ENCODE data around the gene LRRC73. TPM values are rescaled to one million over a fixed set of nuclear protein-coding genes. Genes with fewer than 3 reads are reported as not detected.
"Not testable (repeated sequence)": the region's sequence is repeated elsewhere in the genome, so short reads cannot be mapped to it uniquely, and the experiment has no call there.

The LRRC73 gene
- total RNA-seq, 2 experiments from 2014 or later, result 0.11 to 0.18 TPM

GRCh38 chr6:43503443-43503842 is 6.7 kb downstream of the LRRC73 start:
- Mint-ChIP-seq H3K27ac (peak overlapping the region; percentile 13), H3K36me3 (ENCODE audit: low read depth) (peaks cover 24% of the 10 kb centered on the region), H3K4me1 (ENCODE audit: low read depth) (no peaks in the 10 kb centered on the region), H3K27me3 (peaks cover 9% of the 10 kb centered on the region), H3K4me3 (no peak overlapping the region), H3K9me3 (no peaks in the 10 kb centered on the region)
- intact Hi-C loops (cut with micrococcal nuclease), result no loop called here
- TF ChIP-seq, protein P1, sequence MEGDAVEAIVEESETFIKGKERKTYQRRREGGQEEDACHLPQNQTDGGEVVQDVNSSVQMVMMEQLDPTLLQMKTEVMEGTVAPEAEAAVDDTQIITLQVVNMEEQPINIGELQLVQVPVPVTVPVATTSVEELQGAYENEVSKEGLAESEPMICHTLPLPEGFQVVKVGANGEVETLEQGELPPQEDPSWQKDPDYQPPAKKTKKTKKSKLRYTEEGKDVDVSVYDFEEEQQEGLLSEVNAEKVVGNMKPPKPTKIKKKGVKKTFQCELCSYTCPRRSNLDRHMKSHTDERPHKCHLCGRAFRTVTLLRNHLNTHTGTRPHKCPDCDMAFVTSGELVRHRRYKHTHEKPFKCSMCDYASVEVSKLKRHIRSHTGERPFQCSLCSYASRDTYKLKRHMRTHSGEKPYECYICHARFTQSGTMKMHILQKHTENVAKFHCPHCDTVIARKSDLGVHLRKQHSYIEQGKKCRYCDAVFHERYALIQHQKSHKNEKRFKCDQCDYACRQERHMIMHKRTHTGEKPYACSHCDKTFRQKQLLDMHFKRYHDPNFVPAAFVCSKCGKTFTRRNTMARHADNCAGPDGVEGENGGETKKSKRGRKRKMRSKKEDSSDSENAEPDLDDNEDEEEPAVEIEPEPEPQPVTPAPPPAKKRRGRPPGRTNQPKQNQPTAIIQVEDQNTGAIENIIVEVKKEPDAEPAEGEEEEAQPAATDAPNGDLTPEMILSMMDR (IDR thresholded peaks at IDR 0.05), result no peak
- DNase-seq (no peak), ATAC-seq (no peak)
- ChIA-PET CTCF (interaction anchor here (4.9 kb wide), 1 partner anchor 48 kb away, joined by 60 read pairs; the partner anchor contains the start of gene DLK2), POLR2A (interaction anchor here (0.6 to 1.7 kb wide), 4 partner anchors 9 to 297 kb away, joined by 3 to 5 read pairs (median 3); no protein-coding TSS in a partner anchor)

- Mint-ChIP-seq H3K36me3 (ENCODE audit: low read depth) (peaks cover 24% of the 10 kb centered on the region), H3K27ac (no peak overlapping the region), H3K4me1 (ENCODE audit: low read depth) (no peaks in the 10 kb centered on the region), H3K27me3 (peaks cover 2% of the 10 kb centered on the region), H3K4me3 (no peak overlapping the region), H3K9me3 (no peaks in the 10 kb centered on the region)
- ChIA-PET POLR2A (interaction anchor here (1.0 to 1.7 kb wide), 3 partner anchors 9 to 43 kb away, joined by 3 to 5 read pairs (median 3); no protein-coding TSS in a partner anchor), CTCF (interaction anchor here (0.7 kb wide), 2 partner anchors 74 to 94 kb away, joined by 3 to 4 read pairs; no protein-coding TSS in a partner anchor)
- DNase-seq (no peak), ATAC-seq (no peak)
- TF ChIP-seq, protein P1 (IDR thresholded peaks at IDR 0.05), result no peak
- intact Hi-C loops (cut with micrococcal nuclease), result no loop called here
Measured at GRCh38 chr6:43502666-43503065, 7.5 kb downstream of the LRRC73 start.

- Mint-ChIP-seq H3K4me1 (ENCODE audit: low read depth) (no peaks in the 10 kb centered on the region), H3K36me3 (ENCODE audit: low read depth) (peaks cover 24% of the 10 kb centered on the region), H3K9me3 (no peaks in the 10 kb centered on the region), H3K27ac (no peak overlapping the region), H3K27me3 (no peaks in the 10 kb centered on the region), H3K4me3 (no peak overlapping the region)
- CTCF ChIA-PET, result interaction anchor here (0.7 to 1.2 kb wide), 2 partner anchors 20 to 45 kb away, joined by 3 read pairs; partner anchors contain the start of gene DLK2
- ATAC-seq (no peak), DNase-seq (no peak)
- POLR2A ChIA-PET, result interaction anchor here (0.6 to 1.5 kb wide), 3 partner anchors 11 to 290 kb away, joined by 3 to 5 read pairs (median 4); partner anchors contain the start of gene TJAP1
- intact Hi-C loops (cut with micrococcal nuclease), result no loop called here
- TF ChIP-seq, protein P1 (IDR thresholded peaks at IDR 0.05), result no peak
Measured at GRCh38 chr6:43500921-43501320, 9.2 kb downstream of the LRRC73 start.

DNA sequence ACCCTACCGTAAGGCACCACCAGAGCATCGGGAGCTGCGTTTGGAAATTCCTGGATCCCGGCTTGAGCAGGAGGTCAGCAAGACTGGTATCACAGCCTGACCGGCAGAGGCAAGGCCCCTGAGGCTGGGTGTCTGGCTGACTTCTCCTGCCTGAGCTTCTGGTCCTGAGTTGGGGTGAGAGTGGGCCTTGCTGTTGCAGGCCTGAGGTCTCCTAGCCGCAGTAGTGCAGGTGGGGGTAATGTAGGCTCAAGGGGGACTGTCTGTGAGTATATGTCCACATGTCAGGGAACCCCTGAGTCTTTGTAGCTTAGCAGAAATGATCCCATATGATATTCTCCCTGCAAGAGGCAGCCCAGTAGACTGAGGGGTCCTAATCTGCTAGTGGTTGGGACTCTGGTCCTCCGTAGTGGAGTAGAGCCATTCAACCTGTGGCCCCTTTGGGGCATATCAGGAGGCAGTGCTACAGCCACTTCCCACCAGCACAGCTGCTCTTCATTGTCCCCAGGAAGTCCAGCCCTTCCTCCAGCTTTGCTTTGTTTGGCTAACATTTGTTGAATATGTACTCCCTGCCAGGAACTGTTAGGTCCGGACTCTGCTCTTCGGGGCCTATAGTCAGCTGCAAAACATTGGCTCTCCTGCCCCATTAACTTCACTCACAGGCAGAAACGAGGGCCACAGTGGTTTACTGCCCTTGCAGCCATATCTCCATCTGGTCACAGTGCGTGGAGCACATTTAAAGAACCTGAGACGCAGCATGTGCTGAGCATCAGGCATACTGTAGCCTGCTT is 10.9 kb downstream of the LRRC73 start:
- Mint-ChIP-seq H3K36me3 (ENCODE audit: low read depth) (peaks cover 24% of the 10 kb centered on the region), H3K27me3 (no peaks in the 10 kb centered on the region), H3K4me1 (ENCODE audit: low read depth) (peaks cover 8% of the 10 kb centered on the region), H3K27ac (no peak overlapping the region), H3K9me3 (no peaks in the 10 kb centered on the region), H3K4me3 (no peak overlapping the region)
- intact Hi-C loops (cut with micrococcal nuclease), result no loop called here
- TF ChIP-seq, protein P1 (IDR thresholded peaks at IDR 0.05), result no peak
- ChIA-PET POLR2A (interaction anchor here (0.9 to 1.2 kb wide), 3 partner anchors 9 to 11 kb away, joined by 3 to 4 read pairs (median 3); partner anchors contain the start of gene LRRC73), CTCF (interaction anchor here (0.9 to 10.4 kb wide), 2 partner anchors 7 to 8 kb away, joined by 3 to 78 read pairs; no protein-coding TSS in a partner anchor)
- DNase-seq (no peak), ATAC-seq (no peak)

DNA sequence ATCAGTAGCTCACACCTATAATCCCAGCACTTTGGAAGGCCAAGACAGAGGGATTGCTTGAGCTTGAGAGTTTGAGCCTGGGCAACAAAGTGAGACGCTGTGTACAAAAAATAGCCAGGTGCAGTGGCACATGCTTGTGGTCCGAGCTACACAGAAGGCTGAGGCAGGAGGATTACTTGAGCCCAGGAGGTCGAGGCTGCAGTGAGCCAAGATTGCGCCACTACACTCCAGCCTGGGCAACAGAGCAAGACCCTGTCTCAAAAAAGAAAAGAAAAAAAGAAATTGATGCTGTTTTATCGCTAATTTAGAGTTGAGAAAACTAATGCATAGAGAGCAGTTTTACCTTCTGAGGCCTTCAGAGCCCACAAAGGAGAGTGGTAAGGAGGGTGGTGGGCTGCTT is 11.9 kb downstream of the LRRC73 start:
- Mint-ChIP-seq H3K4me1 (ENCODE audit: low read depth) (peaks cover 16% of the 10 kb centered on the region), H3K36me3 (ENCODE audit: low read depth) (peaks cover 16% of the 10 kb centered on the region)
- H3K27ac Mint-ChIP-seq; ATAC-seq; H3K9me3 Mint-ChIP-seq; intact Hi-C loops (cut with micrococcal nuclease); H3K4me3 Mint-ChIP-seq; H3K27me3 Mint-ChIP-seq; DNase-seq: not testable (repeated sequence)
- ChIA-PET CTCF (interaction anchor here (1.2 to 10.4 kb wide), 2 partner anchors 8 to 11 kb away, joined by 3 to 78 read pairs; no protein-coding TSS in a partner anchor), POLR2A (interaction anchor here (0.7 to 1.2 kb wide), 2 partner anchors 12 to 63 kb away, joined by 3 read pairs; partner anchors contain the start of gene LRRC73)
